GM23338 (cell line): ENCODE data around the gene SOX9. TPM values are rescaled to one million over a fixed set of nuclear protein-coding genes. Genes with fewer than 3 reads are reported as not detected.

Experiments used
- ATAC-seq: fragments of 200-7000 bp; cut with Tn5 transposase; 3 replicates; pipeline ENCODE4 v1.9.1; 2020
- DNase-seq: peaks from one replicate; pipeline ENCODE4 v3.0.0-alpha.2; 2015; ENCODE audit warnings: low spot score
- H2AFZ ChIP-seq: fragments of 200-600 bp; sonication (generic); 2 replicates; pipeline ENCODE4 v1.8.0; 2016; ENCODE audit warnings: antibody characterized with exemption, mild to moderate bottlenecking, moderate library complexity
- H3F3A ChIP-seq: fragments of 200-600 bp; sonication (generic); replicated peaks from 2 replicates; pipeline ENCODE4 v1.8.0; 2017; ENCODE audit warnings: antibody characterized with exemption, mixed run types, low read depth
- H3K27ac ChIP-seq: fragments of 200-600 bp; sonication (generic); 2 replicates; pipeline ENCODE4 v1.6.1; 2016; ENCODE audit warnings: low read depth
- H3K27me3 ChIP-seq: fragments of 200-600 bp; sonication (generic); 2 replicates; pipeline ENCODE4 v1.8.0; 2016; ENCODE audit warnings: mild to moderate bottlenecking, mixed run types, moderate library complexity; ENCODE audit not compliant: insufficient read depth
- H3K36me3 ChIP-seq: fragments of 200-600 bp; sonication (generic); 2 replicates; pipeline ENCODE4 v1.8.0; 2016; ENCODE audit warnings: mild to moderate bottlenecking; ENCODE audit not compliant: insufficient read depth
- H3K4me1 ChIP-seq: fragments of 200-600 bp; sonication (generic); 2 replicates; pipeline ENCODE4 v1.8.0; 2016; ENCODE audit warnings: mild to moderate bottlenecking, moderate library complexity; ENCODE audit not compliant: insufficient read depth
- H3K4me2 ChIP-seq: fragments of 200-600 bp; sonication (generic); 2 replicates; pipeline ENCODE4 v1.7.1; 2017; ENCODE audit warnings: mixed run types
- H3K4me3 ChIP-seq: fragments of 200-600 bp; sonication (generic); 2 replicates; pipeline ENCODE4 v1.6.1; 2016; ENCODE audit warnings: mixed run types
- H3K79me2 ChIP-seq: fragments of 200-600 bp; sonication (generic); replicated peaks from 2 replicates; pipeline ENCODE4 v1.8.0; 2017; ENCODE audit warnings: mild to moderate bottlenecking; ENCODE audit not compliant: insufficient read depth
- H3K9me2 ChIP-seq: fragments of 200-600 bp; sonication (generic); 2 replicates; pipeline ENCODE4 v1.8.0; 2017; ENCODE audit not compliant: insufficient read depth
- H4K20me1 ChIP-seq: fragments of 200-600 bp; sonication (generic); replicated peaks from 2 replicates; pipeline ENCODE4 v1.8.0; 2017; ENCODE audit warnings: mild to moderate bottlenecking; ENCODE audit not compliant: insufficient read depth
- H3K27ac Mint-ChIP-seq: 2 replicates; pipeline ENCODE4 v1.8.0; 2020; ENCODE audit warnings: inconsistent platforms, mild to moderate bottlenecking, moderate library complexity, mixed read lengths
- H3K27me3 Mint-ChIP-seq: 3 replicates; pipeline ENCODE4 v1.8.0; 2022; ENCODE audit warnings: low read depth, mild to moderate bottlenecking, moderate library complexity, mixed read lengths, inconsistent platforms; ENCODE audit not compliant: insufficient read depth, poor library complexity
- H3K36me3 Mint-ChIP-seq: 3 replicates; pipeline ENCODE4 v1.8.0; 2021; ENCODE audit warnings: low read depth, mild to moderate bottlenecking, inconsistent platforms, moderate library complexity, mixed read lengths
- H3K4me1 Mint-ChIP-seq: 3 replicates; pipeline ENCODE4 v1.8.0; 2020; ENCODE audit warnings: mild to moderate bottlenecking, inconsistent platforms, mixed read lengths
- H3K4me3 Mint-ChIP-seq: 3 replicates; pipeline ENCODE4 v1.8.0; 2021; ENCODE audit warnings: moderate library complexity, mild to moderate bottlenecking, inconsistent platforms, mixed read lengths
- H3K9me3 Mint-ChIP-seq: 3 replicates; pipeline ENCODE4 v1.8.0; 2020; ENCODE audit warnings: moderate library complexity, mild to moderate bottlenecking, inconsistent platforms, mixed read lengths
- CREB1 ChIP-seq: fragments of 250-450 bp; sonication (Bioruptor Pico); IDR thresholded peaks from 2 replicates; pipeline ENCODE4 v1.5.0; 2020; ENCODE audit warnings: low read depth, mild to moderate bottlenecking, moderate library complexity
- ETS1 ChIP-seq: IDR thresholded peaks from 2 replicates; pipeline ENCODE4 v1.6.1; 2016; ENCODE audit warnings: antibody characterized with exemption
- EZH2 ChIP-seq: fragments of 200-600 bp; sonication (generic); IDR thresholded peaks from one replicate; pipeline ENCODE4 v1.8.0; 2017; ENCODE audit warnings: antibody characterized with exemption, mild to moderate bottlenecking, low read depth; ENCODE audit not compliant: unreplicated experiment
- EZH2phosphoT487 ChIP-seq: fragments of 200-600 bp; sonication (generic); IDR thresholded peaks from one replicate; pipeline ENCODE4 v1.8.1; 2018; ENCODE audit warnings: antibody characterized with exemption; ENCODE audit not compliant: unreplicated experiment
- JUNB ChIP-seq: IDR thresholded peaks from one replicate; pipeline ENCODE4 v1.6.1; 2016; ENCODE audit warnings: antibody characterized with exemption; ENCODE audit not compliant: unreplicated experiment
- NANOG ChIP-seq: IDR thresholded peaks from 2 replicates; pipeline ENCODE4 v1.6.1; 2016; ENCODE audit warnings: antibody characterized with exemption, borderline replicate concordance
- polyA plus RNA-seq: library from polyadenylated mRNA; unstranded; fragments of >200 nt; fragmentation: Nextera tagmentation; extraction: Ambion mirVana; gene quantifications from 2 replicates; pipeline ENCODE4 v1.2.1, GENCODE V29; 2016
- total RNA-seq: library from RNA; depleted of rRNA; stranded (reverse); fragments of >200 nt; shearing (Covaris generic); gene quantifications from 2 replicates; pipeline ENCODE4 v1.2.3, GENCODE V29; 2014
- TF ChIP-seq, protein P1 (sequence below): IDR thresholded peaks from one replicate; pipeline ENCODE4 v1.6.1; 2018; ENCODE audit warnings: antibody characterized with exemption; ENCODE audit not compliant: unreplicated experiment
- TF ChIP-seq, protein P2 (sequence below): fragments of 250-450 bp; sonication (Bioruptor Pico); IDR thresholded peaks from 2 replicates; pipeline ENCODE4 v1.5.0; 2020; ENCODE audit warnings: mild to moderate bottlenecking, moderate library complexity
- TF ChIP-seq, protein P3 (sequence below), 2 experiments: fragments of 200-600 bp in 1 of 2; sonication (generic) in 1 of 2; conservative IDR thresholded peaks; 2 replicates each; pipeline versions ENCODE4 v1.5.1 to v1.6.1; 2016 to 2017; ENCODE audit warnings: antibody characterized with exemption in 2 of 2, low read depth in 2 of 2, mild to moderate bottlenecking in 2 of 2, moderate library complexity in 1 of 2

SOX9 gene
- total and polyA plus RNA-seq, 2 experiments from 2014 or later = 4.4 TPM

DNA sequence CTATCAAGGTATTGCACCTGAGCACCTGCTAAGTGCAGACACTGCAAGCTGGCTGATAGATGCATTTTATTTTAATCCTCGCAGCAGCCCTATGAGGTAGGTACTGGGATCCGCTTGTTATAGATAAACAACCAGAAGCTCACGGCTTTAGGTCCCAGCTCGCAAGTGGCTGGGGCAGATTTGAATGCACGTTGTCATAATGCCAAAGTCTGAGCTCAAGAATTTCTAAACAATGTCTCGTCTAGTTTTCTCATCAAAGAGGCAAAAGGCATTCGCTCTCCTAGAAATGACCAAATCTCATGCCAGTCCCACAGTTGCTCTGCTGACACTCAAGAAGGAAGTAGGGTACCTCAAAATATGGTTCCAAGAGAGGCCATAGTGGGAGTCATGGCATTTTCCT, 20.5 kb downstream of the SOX9 start:
- H2AFZ ChIP-seq = no peak overlapping the region
- no peak for ATAC-seq

More for the DNA sequence above, 20.5 kb downstream of the SOX9 start:
- no peaks in the 10 kb centered on the region for H3K27me3 ChIP-seq
- no peak overlapping the region for H3K4me2 ChIP-seq
- H3K79me2 ChIP-seq = no peaks in the 10 kb centered on the region
- DNase-seq = no peak
- TF ChIP-seq, protein P1, sequence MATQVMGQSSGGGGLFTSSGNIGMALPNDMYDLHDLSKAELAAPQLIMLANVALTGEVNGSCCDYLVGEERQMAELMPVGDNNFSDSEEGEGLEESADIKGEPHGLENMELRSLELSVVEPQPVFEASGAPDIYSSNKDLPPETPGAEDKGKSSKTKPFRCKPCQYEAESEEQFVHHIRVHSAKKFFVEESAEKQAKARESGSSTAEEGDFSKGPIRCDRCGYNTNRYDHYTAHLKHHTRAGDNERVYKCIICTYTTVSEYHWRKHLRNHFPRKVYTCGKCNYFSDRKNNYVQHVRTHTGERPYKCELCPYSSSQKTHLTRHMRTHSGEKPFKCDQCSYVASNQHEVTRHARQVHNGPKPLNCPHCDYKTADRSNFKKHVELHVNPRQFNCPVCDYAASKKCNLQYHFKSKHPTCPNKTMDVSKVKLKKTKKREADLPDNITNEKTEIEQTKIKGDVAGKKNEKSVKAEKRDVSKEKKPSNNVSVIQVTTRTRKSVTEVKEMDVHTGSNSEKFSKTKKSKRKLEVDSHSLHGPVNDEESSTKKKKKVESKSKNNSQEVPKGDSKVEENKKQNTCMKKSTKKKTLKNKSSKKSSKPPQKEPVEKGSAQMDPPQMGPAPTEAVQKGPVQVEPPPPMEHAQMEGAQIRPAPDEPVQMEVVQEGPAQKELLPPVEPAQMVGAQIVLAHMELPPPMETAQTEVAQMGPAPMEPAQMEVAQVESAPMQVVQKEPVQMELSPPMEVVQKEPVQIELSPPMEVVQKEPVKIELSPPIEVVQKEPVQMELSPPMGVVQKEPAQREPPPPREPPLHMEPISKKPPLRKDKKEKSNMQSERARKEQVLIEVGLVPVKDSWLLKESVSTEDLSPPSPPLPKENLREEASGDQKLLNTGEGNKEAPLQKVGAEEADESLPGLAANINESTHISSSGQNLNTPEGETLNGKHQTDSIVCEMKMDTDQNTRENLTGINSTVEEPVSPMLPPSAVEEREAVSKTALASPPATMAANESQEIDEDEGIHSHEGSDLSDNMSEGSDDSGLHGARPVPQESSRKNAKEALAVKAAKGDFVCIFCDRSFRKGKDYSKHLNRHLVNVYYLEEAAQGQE = no peak
- TF ChIP-seq NANOG = no peak
- TF ChIP-seq, protein P2, sequence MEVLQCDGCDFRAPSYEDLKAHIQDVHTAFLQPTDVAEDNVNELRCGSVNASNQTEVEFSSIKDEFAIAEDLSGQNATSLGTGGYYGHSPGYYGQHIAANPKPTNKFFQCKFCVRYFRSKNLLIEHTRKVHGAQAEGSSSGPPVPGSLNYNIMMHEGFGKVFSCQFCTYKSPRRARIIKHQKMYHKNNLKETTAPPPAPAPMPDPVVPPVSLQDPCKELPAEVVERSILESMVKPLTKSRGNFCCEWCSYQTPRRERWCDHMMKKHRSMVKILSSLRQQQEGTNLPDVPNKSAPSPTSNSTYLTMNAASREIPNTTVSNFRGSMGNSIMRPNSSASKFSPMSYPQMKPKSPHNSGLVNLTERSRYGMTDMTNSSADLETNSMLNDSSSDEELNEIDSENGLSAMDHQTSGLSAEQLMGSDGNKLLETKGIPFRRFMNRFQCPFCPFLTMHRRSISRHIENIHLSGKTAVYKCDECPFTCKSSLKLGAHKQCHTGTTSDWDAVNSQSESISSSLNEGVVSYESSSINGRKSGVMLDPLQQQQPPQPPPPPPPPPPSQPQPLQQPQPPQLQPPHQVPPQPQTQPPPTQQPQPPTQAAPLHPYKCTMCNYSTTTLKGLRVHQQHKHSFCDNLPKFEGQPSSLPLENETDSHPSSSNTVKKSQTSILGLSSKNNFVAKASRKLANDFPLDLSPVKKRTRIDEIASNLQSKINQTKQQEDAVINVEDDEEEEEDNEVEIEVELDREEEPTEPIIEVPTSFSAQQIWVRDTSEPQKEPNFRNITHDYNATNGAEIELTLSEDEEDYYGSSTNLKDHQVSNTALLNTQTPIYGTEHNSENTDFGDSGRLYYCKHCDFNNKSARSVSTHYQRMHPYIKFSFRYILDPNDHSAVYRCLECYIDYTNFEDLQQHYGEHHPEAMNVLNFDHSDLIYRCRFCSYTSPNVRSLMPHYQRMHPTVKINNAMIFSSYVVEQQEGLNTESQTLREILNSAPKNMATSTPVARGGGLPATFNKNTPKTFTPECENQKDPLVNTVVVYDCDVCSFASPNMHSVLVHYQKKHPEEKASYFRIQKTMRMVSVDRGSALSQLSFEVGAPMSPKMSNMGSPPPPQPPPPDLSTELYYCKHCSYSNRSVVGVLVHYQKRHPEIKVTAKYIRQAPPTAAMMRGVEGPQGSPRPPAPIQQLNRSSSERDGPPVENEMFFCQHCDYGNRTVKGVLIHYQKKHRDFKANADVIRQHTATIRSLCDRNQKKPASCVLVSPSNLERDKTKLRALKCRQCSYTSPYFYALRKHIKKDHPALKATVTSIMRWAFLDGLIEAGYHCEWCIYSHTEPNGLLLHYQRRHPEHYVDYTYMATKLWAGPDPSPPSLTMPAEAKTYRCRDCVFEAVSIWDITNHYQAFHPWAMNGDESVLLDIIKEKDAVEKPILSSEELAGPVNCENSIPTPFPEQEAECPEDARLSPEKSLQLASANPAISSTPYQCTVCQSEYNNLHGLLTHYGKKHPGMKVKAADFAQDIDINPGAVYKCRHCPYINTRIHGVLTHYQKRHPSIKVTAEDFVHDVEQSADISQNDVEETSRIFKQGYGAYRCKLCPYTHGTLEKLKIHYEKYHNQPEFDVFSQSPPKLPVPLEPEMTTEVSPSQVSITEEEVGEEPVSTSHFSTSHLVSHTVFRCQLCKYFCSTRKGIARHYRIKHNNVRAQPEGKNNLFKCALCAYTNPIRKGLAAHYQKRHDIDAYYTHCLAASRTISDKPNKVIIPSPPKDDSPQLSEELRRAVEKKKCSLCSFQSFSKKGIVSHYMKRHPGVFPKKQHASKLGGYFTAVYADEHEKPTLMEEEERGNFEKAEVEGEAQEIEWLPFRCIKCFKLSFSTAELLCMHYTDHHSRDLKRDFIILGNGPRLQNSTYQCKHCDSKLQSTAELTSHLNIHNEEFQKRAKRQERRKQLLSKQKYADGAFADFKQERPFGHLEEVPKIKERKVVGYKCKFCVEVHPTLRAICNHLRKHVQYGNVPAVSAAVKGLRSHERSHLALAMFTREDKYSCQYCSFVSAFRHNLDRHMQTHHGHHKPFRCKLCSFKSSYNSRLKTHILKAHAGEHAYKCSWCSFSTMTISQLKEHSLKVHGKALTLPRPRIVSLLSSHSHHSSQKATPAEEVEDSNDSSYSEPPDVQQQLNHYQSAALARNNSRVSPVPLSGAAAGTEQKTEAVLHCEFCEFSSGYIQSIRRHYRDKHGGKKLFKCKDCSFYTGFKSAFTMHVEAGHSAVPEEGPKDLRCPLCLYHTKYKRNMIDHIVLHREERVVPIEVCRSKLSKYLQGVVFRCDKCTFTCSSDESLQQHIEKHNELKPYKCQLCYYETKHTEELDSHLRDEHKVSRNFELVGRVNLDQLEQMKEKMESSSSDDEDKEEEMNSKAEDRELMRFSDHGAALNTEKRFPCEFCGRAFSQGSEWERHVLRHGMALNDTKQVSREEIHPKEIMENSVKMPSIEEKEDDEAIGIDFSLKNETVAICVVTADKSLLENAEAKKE = no peak
- no peak for TF ChIP-seq EZH2phosphoT487
- TF ChIP-seq, protein P3, sequence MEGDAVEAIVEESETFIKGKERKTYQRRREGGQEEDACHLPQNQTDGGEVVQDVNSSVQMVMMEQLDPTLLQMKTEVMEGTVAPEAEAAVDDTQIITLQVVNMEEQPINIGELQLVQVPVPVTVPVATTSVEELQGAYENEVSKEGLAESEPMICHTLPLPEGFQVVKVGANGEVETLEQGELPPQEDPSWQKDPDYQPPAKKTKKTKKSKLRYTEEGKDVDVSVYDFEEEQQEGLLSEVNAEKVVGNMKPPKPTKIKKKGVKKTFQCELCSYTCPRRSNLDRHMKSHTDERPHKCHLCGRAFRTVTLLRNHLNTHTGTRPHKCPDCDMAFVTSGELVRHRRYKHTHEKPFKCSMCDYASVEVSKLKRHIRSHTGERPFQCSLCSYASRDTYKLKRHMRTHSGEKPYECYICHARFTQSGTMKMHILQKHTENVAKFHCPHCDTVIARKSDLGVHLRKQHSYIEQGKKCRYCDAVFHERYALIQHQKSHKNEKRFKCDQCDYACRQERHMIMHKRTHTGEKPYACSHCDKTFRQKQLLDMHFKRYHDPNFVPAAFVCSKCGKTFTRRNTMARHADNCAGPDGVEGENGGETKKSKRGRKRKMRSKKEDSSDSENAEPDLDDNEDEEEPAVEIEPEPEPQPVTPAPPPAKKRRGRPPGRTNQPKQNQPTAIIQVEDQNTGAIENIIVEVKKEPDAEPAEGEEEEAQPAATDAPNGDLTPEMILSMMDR (conservative IDR thresholded peaks at IDR 0.05; ENCODE audit: low read depth in 2 of 2) = no peak
- TF ChIP-seq ETS1 = no peak
- TF ChIP-seq JUNB = no peak
- no peak for TF ChIP-seq EZH2
- no peak for TF ChIP-seq CREB1
- no peaks in the 10 kb centered on the region for H4K20me1 ChIP-seq
- Mint-ChIP-seq H3K4me1 (peaks cover 14% of the 10 kb centered on the region), H3K27ac (no peak overlapping the region), H3K4me3 (no peak overlapping the region), H3K9me3 (no peaks in the 10 kb centered on the region; the same call in 2 of the 3 replicates), H3K27me3 (peaks cover 14% of the 10 kb centered on the region), H3K36me3 (no peaks in the 10 kb centered on the region; the same call in 2 of the 3 replicates)
- H3K4me1 ChIP-seq = 0 out of 2 replicates have a peak, but pooled peaks cover 9% of the 10 kb centered on the region
- H3K27ac ChIP-seq = no peak overlapping the region
- no peaks in the 10 kb centered on the region for H3K36me3 ChIP-seq
- H3K9me2 ChIP-seq = peaks cover 21% of the 10 kb centered on the region
- no peaks in the 10 kb centered on the region for H3F3A ChIP-seq
- H3K4me3 ChIP-seq = no peak overlapping the region
